GM21528 (cell line): ENCODE data around the gene ACSL3.
"Not testable (repeated sequence)": the region's sequence is repeated elsewhere in the genome, so short reads cannot be mapped to it uniquely, and the experiment has no call there.

Source experiments
- ATAC-seq: cut with Tn5 transposase; IDR thresholded peaks from one replicate; pipeline ENCODE4 v1.9.1; 2021; ENCODE audit warnings: mild to moderate bottlenecking, moderate library complexity; ENCODE audit not compliant: unreplicated experiment, low FRiP score

The ACSL3 gene

DNA sequence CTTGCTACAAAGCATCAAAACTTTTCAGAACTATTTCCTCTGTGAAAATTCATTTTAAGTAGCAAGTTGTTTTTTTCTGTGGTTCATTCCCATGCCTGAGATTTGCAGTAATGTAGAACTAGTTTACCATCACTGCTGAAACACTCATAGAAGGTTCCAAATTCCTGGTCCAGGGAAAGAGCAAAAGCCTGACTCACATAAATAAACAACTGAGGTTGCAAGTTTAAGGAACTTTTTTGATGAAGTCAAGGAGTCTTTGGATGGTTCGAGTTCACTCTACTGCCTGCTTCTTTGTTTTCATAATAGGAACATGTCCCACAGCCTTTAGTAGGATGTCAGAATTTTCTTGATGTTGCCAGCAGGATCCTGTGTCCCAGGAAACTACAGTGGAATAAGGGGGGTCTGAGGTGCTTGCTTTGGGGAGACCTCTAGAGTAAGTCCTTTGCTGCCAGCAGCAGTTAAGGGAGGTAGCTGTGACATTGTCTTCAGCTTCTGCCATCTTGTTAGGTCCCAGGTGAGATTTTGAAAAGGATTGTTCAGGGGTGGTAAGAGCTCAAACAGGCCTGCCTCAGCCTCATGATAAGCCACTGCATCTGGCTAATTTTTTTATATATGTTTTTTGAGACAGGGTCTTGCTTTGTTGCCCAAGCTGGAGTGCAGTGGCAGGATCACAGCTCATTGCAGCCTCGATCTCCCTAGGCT is 43.9 kb downstream of the ACSL3 start:
- no peak for ATAC-seq

DNA sequence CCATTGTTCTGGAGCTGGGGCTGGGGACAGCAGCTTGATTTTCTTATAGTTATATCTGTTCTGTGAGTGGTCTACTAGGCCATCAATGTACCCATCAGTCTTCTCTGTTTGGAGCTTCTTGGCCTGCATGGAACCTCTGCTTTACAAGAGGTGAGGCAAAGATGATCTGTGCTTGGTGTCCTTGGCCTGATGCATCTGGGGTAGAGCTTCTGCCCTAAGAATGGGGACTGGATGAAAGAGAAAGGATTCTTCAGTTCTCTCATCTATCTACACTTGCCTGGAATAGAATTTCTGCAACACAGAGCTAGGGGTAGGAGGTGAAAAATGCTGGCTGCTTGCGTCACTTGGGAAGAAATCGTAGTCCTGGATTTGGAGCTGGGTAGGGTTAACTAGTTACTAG is 46.2 kb downstream of the ACSL3 start:
- no peak for ATAC-seq

DNA sequence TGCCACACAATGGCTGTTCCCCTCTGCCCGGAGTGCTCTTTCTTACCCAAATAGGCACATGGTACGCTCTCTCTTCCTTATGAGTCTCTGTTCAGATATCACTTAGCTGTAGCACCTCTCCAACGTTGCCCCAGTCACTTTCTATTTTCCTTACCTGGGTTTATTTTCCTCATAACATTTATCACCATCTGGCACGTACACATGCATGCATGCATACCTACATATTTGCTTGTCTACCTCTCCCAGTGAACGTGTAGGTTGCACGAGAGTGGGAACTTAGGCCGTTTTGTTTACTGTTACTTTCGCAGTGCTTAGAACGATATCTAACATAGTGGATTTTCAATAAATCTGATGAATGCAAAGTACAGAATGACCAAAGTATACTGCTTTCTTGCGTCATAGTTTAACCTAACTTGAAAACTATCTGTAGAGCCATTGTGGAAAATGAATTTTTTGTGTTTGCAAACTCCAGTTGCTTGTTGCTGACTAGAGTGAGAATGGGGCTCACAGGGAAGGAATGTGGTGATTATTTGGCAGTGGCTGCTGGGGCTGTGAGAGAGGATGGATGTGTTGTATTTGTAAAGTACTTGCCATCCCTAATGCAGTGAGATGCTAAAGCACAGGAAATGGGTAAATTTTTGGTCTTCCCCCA is 47.1 kb downstream of the ACSL3 start:
- no peak for ATAC-seq

DNA sequence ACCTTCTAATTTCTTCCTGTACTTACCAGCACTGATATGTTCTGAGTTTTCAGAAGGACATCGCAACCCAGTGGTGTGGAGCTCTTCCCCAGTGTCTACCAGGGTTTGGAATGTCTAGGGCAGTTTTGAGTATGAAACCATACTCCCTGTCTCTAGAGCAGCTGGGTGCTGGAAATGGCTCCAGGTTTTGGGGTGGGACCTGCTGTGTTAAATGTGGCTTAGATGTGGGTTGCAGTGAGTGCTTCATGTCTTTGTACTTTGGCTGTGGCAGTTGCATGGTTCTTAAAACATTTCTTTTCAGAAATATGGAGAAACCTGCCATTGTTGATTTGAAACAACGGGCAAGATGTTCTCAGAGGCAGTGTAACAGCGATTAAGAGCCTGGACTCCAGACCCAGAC is 48.5 kb downstream of the ACSL3 start:
- ATAC-seq, result no peak

DNA sequence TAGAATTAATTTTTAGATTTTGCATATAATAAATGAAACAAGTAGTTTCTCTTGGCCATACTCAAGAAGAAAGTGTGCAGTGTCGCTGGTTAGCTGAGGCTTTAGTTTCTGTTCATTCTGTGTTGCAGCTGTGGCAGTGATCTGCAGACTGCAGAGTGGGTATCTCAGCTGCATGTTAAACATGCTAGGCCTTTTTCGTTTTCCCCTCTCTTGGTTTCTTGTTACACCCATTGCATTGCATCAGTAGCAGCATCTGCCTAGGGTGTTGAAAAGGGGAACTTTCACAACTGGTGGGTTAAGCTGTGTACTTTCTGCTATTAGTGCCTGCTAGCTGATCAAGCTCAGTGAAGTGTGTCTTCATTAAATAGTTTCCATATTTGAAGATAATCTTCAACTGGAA is 51.3 kb downstream of the ACSL3 start:
- peak; percentile 98 for ATAC-seq

DNA sequence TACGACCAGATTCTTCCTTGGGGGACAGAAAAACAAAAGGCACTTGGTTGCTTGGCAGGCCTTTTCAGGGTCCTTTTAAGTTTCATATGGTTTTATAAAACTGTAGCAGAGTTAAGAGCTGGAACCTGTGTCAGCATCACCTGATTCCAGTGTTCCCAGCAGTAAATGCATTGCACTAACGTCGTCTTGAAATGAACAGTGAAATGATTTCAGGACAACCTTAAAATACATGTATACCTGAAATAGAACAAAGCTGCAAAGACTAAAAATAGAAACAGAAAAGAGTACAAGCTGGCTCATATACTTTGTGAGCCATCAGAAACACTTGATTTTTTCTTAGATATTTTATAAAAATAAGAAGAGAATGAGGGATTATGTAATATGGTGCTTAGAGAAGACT is 51.9 kb downstream of the ACSL3 start:
- no peak for ATAC-seq

DNA sequence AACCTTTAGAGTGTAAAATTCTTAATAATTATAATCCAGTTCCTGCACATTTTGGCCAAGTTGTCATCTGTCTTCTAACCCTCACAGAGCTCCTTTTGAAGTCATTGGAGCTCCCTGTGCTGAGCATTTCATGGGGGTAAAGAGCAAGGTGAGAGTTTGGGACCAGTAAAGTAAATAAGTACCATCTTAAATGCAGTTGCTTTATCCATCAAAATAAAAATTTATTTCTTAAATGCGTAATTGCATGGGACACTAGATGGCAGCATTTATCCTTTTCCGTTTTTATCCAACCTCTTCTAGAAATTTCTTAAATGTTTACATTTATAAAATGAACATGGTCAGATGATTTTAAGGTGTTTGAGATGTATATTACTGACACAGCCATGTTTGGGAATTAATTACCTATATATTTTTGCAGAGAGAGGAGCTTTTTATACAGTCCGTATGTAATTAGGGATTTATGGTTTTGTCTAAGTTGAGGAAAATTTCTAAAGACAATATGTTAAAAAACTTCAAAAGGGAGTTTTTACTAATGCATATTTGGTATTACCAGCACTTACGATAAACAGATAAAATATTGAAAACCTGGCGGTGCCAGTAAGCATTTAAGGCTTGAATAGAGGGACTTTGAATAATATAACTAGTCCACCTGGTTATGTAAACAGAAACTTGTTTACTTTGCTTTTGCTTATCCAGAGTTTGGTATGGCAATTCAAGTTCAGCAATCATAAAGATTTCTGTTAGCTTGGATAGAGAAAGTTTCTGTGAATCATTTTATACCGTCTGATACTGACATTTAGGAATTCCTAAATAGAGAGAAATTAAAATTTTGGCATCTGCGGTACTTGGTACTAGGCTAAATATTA is 54.5 kb downstream of the ACSL3 start:
- ATAC-seq, result no peak

DNA sequence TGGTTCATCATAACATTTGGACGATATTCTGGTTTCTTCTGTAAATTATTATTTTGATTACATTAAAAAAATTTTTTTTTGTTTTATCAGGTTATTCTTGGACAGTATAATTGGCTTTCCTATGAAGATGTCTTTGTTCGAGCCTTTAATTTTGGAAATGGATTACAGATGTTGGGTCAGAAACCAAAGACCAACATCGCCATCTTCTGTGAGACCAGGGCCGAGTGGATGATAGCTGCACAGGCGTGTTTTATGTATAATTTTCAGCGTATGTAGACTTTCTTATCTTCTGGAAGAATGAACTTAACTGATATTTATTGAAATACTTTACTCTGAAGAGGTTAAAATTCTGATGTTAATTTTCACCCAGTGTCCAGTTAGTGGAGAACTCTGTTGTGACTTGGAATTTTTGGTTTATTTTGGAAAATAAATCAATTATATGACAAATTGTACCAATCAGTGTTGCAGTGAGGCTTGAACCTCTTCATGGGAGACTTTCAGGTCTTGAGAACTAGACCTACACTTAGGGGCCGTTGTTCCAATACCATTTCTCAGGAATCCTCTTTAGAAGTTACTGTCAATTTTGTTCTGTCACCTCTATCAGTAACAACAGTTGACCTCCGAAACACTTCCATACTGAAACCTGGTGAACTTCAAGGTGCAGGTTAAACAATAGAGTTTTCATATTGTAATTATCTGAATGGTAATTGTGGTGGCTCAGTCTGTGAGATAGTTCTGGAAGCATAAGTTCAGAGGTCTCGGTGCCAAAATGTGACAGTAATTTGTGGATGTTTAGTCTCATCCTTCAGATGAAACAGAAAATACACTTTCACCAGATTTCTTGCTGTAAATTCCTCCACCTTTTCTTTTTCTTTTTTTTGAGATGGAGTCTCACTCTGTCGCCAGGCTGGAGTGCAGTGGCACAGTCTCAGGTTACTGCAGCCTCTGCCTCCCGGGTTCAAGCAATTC is 55.7 kb downstream of the ACSL3 start:
- ATAC-seq, result no peak

DNA sequence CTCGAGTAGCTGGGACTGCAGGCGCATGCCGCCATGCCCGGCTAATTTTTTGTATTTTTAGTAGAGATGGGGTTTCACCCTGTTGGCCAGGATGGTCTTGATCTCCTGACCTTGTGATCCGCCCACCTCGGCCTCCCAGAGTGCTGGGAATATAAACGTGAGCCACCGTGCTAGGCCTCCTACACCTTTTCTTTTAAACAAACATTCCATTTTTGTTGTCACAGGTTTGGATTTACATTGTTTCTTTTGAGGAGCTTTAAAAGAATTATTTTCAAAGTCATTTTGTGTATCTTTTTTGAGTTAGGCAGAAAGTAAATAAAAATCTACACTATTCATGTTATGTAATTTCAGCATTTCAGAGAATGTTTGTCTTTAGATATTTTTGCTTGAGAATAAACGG is 56.4 kb downstream of the ACSL3 start:
- ATAC-seq, result not testable (repeated sequence)

DNA sequence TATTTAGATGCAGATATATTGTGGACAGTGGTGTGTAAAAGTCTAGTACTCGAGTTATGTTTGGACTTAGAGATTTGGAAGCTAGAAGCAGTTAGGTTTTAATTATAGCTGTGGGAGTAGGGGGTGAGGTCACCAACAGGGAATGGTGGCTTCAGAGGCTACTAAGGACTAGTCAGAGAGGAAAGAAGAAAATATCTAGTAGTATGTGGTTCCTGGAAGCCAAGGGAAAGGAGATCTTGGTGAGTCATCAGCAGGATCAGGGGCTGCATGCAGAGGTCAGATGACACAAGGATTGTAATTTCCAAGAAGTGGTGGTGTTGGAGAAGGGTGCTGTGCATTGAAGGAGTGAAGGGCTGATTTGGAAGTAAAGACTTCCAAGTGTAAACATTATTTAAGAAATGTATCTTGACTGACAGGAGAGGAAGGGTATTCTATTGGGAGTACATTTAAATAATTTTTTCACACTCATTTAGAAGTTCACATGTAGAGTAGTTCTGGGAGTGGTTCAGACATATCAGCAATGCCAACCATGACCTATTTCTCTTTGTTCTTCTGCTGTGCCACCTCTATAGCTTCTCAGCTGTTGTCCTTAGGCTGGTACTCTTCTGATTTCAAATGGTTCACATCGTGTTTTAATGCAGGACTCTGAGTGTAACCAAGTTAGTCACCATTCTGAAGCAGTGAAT is 59.1 kb downstream of the ACSL3 start:
- no peak for ATAC-seq

DNA sequence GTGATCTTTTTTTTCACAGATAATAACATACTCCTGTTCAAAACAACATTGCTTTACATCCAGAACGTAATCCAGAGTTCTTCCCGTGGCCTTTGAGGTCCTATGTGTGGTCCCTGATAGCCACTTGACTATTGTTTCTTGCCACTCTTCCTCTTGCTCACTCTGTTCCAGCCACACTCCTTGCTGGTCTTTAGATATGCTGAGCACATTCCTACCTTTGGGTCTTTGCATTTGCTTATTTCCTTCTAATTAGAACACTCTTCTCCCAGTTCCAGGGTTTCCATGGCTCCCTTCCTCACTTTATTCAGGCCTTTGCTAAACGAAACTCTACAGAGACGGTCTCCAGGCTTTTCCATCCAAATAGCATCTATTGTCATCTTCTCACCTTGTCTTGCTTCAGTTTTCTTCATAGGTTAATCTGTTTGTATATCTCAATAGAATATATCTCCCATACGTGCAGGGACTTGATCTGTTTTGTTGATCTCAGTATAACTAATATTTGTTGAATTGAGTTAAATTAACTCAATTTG is 59.9 kb downstream of the ACSL3 start:
- ATAC-seq, result no peak

DNA sequence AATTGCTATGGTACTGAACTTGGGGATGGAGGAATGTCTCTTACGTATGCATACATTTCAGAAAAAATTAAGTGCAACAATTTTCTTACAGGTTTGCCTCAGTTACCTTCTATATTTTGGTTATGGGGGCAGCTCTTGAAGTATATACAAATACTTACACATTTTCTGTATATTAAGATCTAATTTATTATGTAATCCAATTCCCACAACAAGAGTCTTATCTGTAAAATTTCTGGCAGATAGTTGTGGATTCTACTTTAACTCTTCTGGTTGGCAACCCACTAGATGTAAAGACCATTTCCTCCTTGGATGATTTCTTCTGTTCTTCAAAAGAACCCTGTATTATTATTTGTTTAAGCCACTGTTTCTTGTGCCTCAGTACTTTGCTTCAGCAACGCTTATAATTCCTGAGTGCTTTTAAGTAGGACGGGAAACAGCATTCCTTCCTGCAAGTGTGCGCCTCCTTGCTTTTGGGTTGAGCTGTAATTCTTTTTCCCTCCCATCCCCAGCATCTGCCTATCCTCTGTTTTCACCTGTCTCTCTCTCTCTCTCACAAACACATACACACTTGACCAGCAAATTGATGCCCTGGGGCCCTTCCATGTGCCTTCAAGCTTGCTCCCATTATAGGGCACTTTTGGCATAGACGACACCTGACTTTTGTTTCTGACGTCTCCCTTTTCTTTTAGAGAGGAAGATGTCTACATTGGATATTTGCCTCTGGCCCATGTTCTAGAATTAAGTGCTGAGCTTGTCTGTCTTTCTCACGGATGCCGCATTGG is 61.4 kb downstream of the ACSL3 start:
- ATAC-seq, result no peak

DNA sequence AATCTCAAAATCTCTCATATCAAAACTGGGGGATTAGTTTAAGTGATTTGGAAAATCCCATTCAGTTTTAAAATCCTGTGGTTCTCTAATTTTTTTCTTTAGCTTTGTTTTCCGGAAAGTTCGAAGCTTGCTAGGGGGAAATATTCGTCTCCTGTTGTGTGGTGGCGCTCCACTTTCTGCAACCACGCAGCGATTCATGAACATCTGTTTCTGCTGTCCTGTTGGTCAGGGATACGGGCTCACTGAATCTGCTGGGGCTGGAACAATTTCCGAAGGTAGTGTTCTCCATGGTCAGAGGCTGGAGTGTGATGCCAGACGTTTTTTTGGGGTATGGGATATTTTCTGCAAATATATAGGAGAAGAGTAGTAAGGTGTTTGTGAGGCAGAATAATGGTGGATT is 66.1 kb downstream of the ACSL3 start:
- no peak for ATAC-seq

DNA sequence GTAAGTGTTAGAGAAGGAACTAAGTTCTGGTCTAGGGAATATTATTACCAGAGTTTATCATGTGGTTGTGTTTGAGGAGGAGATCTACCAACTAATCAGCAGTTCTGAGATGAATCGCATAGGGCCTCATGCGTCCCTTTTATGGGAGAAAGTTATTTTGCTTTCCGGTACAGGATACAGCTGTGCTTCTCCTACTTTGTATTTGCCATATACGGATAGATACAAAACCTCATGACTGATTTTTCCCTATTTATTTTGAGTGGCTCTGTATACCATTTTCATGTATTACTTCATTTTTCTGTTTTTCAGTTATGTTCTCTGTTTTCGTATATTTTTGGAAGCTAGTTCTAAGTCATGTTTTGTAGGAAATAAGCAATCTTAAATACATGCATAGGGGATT is 66.8 kb downstream of the ACSL3 start:
- no peak for ATAC-seq

DNA sequence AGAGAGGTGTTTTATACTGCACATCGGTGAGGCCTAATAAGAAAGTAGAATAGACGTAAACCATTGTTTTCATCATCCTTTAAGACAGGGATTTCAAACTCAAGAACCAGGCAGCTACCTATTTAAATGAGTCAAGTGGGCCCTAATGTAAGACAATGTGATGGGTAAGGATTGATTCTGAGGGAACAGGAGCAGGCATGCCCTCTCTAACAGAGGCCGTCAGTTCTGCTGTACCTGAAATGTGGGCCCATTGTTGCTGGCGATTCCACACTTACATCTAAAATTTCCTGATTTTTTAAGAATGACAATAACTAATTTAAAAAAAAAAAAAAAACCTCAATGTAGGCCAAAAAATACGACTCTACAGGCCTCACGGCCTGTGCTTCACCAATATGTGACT is 67.5 kb downstream of the ACSL3 start:
- ATAC-seq, result no peak

DNA sequence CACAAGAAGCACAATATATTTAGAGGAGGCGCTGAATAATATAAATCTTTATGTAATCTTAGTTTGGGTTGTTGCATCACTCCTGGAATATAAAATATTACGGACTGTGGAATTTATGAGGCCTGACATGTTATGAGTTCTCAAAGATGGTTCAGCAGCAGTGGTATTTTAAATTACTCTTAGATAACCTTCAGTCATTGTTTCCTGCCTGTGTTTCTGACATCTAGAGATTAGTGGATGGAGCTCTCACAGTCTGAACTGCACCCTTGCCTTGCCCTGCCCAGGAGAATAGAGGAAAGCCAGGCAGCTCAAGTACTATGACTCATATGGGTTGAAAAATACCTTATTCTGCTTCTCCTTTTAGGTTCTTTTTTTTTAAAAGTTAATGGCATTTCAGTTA is 70.0 kb downstream of the ACSL3 start:
- ATAC-seq, result no peak

DNA sequence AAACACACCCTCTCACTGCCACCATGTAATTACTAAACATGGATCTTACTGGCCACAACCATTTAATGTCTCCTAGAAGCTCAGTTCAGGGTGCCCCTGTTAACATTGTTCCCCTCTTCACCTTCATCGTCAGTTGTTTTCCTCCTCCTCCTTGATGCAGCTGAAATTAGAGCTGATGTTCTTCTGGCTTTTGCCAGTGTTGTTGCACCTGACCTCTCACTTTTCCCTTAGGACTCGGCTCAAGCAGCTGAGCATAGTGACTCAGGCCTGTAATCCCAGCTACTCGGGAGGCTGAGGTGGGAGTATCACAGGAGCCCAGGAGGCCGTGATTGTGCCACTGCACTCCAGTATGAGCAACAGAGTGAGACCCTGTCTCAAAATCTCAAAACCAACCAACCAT is 70.8 kb downstream of the ACSL3 start:
- no peak for ATAC-seq

DNA sequence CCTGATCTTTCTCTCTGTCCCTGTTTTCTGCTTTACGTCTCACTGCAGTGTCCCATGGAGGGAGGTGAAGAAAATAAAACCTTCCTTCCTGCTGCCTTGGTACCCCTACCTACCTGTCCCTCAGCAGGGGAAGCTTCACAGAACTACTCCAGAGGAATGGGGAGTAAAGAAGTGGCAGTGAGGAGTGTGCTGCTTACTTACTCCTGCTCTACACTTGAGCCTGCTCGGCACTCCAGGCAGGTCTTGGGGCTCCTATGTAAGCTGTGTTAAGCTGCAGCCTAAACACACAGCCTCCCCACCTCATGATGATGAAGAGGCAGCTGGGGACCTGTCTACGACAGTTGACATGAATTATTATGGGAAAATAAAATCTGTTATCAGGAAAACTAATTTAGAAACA is 72.6 kb downstream of the ACSL3 start:
- no peak for ATAC-seq
